OCI-LY7 (cell line): Measurements from ENCODE around the gene NUP93. TPM values are rescaled to one million over a fixed set of nuclear protein-coding genes. Genes with fewer than 3 reads are reported as not detected.
A peak's percentile ranks its signal among the peaks of the same experiment; 100 is the strongest.

Experiments used
- BruUV-seq: library from RNA; stranded (reverse); fragments of 400-500 nt; replicated peaks from 2 replicates; lab custom pipeline; 2021; lab: Mats Ljungman, UMichigan
- CTCF ChIA-PET: fragments of 300-600 bp; sonication (Branson Sonifier 250); formaldehyde crosslinking; loops from one replicate; lab custom pipeline; 2022; ENCODE audit warnings: antibody characterized with exemption; ENCODE audit not compliant: unreplicated experiment; lab: Charles Lee
- POLR2A ChIA-PET: fragments of 300-600 bp; sonication (Branson Sonifier 250); formaldehyde crosslinking; loops from one replicate; lab custom pipeline; 2022; ENCODE audit warnings: antibody characterized with exemption; lab: Charles Lee
- DNase-seq: peaks from one replicate; pipeline ENCODE4 v3.0.0-alpha.2; 2015; ENCODE audit warnings: low spot score
- H2AFZ ChIP-seq: fragments of 200-600 bp; sonication (generic), shearing (Covaris generic); 2 replicates; pipeline ENCODE4 v1.6.1; 2014; ENCODE audit warnings: mild to moderate bottlenecking, antibody characterized with exemption, low read length, moderate library complexity
- H3K27ac ChIP-seq: fragments of 200-600 bp; sonication (generic); 2 replicates; pipeline ENCODE4 v1.5.1; 2014; ENCODE audit warnings: mixed run types, low read depth, mild to moderate bottlenecking, moderate library complexity, low read length, inconsistent platforms; ENCODE audit not compliant: poor library complexity, severe bottlenecking
- H3K36me3 ChIP-seq: fragments of 200-600 bp; sonication (generic); 2 replicates; pipeline ENCODE4 v1.6.1; 2014; ENCODE audit warnings: mild to moderate bottlenecking, antibody characterized with exemption, low read length, moderate library complexity, mixed read lengths; ENCODE audit not compliant: insufficient read depth
- H3K4me1 ChIP-seq: fragments of 200-600 bp; sonication (generic); 2 replicates; pipeline ENCODE4 v1.5.1; 2014; ENCODE audit warnings: mild to moderate bottlenecking, low read length; ENCODE audit not compliant: insufficient read depth, poor library complexity, severe bottlenecking
- H3K4me2 ChIP-seq: fragments of 200-600 bp; sonication (generic); 2 replicates; pipeline ENCODE4 v1.6.1; 2014; ENCODE audit warnings: mild to moderate bottlenecking, low read length
- H3K4me3 ChIP-seq: fragments of 200-600 bp; sonication (generic); 2 replicates; pipeline ENCODE4 v1.5.1; 2014; ENCODE audit warnings: mild to moderate bottlenecking, low read depth, low read length; ENCODE audit not compliant: poor library complexity, severe bottlenecking
- H3K79me2 ChIP-seq: fragments of 200-600 bp; sonication (generic); 2 replicates; pipeline ENCODE4 v1.6.1; 2016; ENCODE audit warnings: low read depth, mild to moderate bottlenecking, low read length, moderate library complexity, mixed read lengths; ENCODE audit not compliant: insufficient read depth
- H3K9me2 ChIP-seq: fragments of 200-600 bp; sonication (generic); 2 replicates; pipeline ENCODE4 v1.6.1; 2016; ENCODE audit warnings: mild to moderate bottlenecking, low read length, mixed read lengths; ENCODE audit not compliant: insufficient read depth
- H3K9me3 ChIP-seq: fragments of 200-600 bp; sonication (generic); 2 replicates; pipeline ENCODE4 v1.6.1; 2014; ENCODE audit warnings: mild to moderate bottlenecking, mixed run types, low read length, mixed read lengths
- H4K20me1 ChIP-seq: fragments of 200-600 bp; sonication (generic); 2 replicates; pipeline ENCODE4 v1.6.1; 2014; ENCODE audit warnings: mild to moderate bottlenecking, antibody characterized with exemption, low read length, moderate library complexity, mixed read lengths; ENCODE audit not compliant: insufficient read depth
- EZH2phosphoT487 ChIP-seq: fragments of 200-600 bp; sonication (generic); IDR thresholded peaks from 2 replicates; pipeline ENCODE4 v1.6.1; 2018; ENCODE audit warnings: low read depth, borderline replicate concordance, mild to moderate bottlenecking, mixed run types, antibody characterized with exemption, low read length, moderate library complexity, mixed read lengths
- intact Hi-C: fragments of 100-400 bp; cut with micrococcal nuclease; formaldehyde crosslinking; loops from one replicate; pipeline ENCODE4 v1.10.0; 2022; ENCODE audit not compliant: unreplicated experiment
- microRNA-seq: library from miRNA; unstranded; fragments of <30 nt; microRNA quantifications from one replicate; pipeline ENCODE4 v1.2.0, GENCODE V29; 2022; ENCODE audit warnings: borderline replicate concordance
- small RNA-seq: library from RNA; depleted of rRNA; stranded (forward); fragments of <200 nt; gene quantifications from one replicate; pipeline ENCODE3, GENCODE V24; 2014
- total RNA-seq, 2 experiments: library from RNA; depleted of rRNA in 1 of 2; stranded (reverse); fragments of >200 nt in 1 of 2; shearing (Covaris generic) in 1 of 2; gene quantifications; 2 replicates each; pipeline ENCODE4 v1.2.3, GENCODE V29; 2014 to 2022
- TF ChIP-seq, protein P1 (sequence below): fragments of 200-600 bp; sonication (generic); conservative IDR thresholded peaks from 2 replicates; pipeline ENCODE4 v1.5.1; 2014; ENCODE audit warnings: mild to moderate bottlenecking, antibody characterized with exemption, low read length, moderate library complexity, mixed read lengths

NUP93 gene
- total RNA-seq, 2 experiments from 2014 or later: 119 to 183 TPM

DNA sequence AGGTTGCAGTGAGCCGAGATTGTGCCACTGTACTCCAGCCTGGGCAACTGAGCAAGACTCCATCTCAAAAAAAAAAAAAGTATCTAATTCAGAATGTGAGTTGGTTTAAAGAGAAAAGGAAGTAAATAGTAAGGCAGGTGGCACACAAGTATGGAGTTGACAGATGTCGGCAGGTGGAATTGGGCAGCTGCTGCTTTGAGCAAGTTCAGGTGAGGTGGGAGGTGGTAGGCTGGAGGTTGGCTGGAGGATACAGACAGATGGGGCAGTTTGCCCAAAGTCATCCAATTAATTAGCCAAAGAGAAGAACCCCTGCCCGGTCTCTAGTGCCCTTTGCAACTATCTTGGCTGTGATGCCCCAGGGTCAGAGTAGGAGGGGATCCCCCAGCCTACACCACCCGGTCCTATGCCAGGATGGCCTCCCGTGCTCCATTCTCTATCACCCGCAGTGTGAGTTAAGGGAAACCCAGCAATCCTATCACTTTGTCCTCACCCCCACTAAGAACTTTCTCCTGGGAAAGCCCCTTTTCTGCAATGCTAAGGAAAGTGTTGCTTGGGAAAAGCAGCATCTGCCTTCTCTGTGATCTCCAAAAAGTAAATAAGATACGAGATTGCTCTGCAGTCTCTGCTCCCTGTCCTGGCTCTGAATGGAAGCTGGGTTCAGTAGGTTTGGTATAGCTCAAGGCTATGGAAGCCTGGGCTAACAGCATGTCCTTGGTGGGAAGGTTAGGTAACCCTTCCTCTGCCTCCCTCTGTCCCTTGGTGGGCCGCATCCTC lies 167.3 kb downstream of the NUP93 start:
- peaks cover 37% of the 10 kb centered on the region for H3K4me1 ChIP-seq
- H3K9me2 ChIP-seq: no peaks in the 10 kb centered on the region
- intact Hi-C loops: no loop called here
- no peak overlapping the region for H3K4me2 ChIP-seq
- H3K36me3 ChIP-seq: no peaks in the 10 kb centered on the region
- TF ChIP-seq, protein P1, sequence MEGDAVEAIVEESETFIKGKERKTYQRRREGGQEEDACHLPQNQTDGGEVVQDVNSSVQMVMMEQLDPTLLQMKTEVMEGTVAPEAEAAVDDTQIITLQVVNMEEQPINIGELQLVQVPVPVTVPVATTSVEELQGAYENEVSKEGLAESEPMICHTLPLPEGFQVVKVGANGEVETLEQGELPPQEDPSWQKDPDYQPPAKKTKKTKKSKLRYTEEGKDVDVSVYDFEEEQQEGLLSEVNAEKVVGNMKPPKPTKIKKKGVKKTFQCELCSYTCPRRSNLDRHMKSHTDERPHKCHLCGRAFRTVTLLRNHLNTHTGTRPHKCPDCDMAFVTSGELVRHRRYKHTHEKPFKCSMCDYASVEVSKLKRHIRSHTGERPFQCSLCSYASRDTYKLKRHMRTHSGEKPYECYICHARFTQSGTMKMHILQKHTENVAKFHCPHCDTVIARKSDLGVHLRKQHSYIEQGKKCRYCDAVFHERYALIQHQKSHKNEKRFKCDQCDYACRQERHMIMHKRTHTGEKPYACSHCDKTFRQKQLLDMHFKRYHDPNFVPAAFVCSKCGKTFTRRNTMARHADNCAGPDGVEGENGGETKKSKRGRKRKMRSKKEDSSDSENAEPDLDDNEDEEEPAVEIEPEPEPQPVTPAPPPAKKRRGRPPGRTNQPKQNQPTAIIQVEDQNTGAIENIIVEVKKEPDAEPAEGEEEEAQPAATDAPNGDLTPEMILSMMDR: no peak
- no peak for TF ChIP-seq EZH2phosphoT487
- H2AFZ ChIP-seq: peak overlapping the region; percentile 26; the same call in 1 of the 2 replicates
- no peak overlapping the region for H3K27ac ChIP-seq
- no peaks in the 10 kb centered on the region for H4K20me1 ChIP-seq
- H3K79me2 ChIP-seq: no peaks in the 10 kb centered on the region
- CTCF ChIA-PET: no interaction called here
- no peaks in the 10 kb centered on the region for H3K9me3 ChIP-seq
- no TSS peak for BruUV-seq
- POLR2A ChIA-PET: interaction anchor here (0.7 to 1.4 kb wide), 3 partner anchors 14 to 148 kb away, joined by 3 to 6 read pairs (median 3); no protein-coding TSS in a partner anchor
- H3K4me3 ChIP-seq: no peak overlapping the region
- no peak for DNase-seq

DNA sequence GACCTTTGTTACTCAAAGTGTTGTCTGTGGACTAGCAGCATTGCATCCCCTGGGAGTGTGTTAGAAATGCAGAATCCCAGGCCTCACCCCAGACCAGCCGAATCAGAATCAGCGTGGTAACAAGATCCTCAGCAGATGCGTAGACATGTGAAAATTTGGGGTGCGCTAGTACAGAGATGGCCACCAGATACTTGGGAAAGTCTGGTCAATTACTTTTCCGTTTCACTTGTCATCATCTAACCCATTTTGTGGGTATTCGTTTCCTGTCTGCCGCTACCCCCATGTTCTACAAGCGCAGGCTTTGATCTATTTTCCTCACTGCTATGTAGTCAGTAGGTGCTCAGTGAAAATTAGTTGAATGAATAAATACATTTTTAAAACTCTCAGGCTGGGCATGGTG lies 168.9 kb downstream of the NUP93 start:
- POLR2A ChIA-PET: no interaction called here

More for the DNA sequence above, 168.9 kb downstream of the NUP93 start:
- no peaks in the 10 kb centered on the region for H3K79me2 ChIP-seq
- intact Hi-C loops: no loop called here
- H2AFZ ChIP-seq: peak overlapping the region; percentile 73; the same call in 1 of the 2 replicates
- peaks cover 37% of the 10 kb centered on the region for H3K4me1 ChIP-seq
- peak overlapping the region; percentile 15 for H3K4me3 ChIP-seq
- H3K4me2 ChIP-seq: peak overlapping the region; percentile 56
- no peaks in the 10 kb centered on the region for H3K9me3 ChIP-seq
- CTCF ChIA-PET: no interaction called here
- DNase-seq: no peak
- BruUV-seq: no TSS peak
- no peaks in the 10 kb centered on the region for H3K9me2 ChIP-seq
- H3K36me3 ChIP-seq: no peaks in the 10 kb centered on the region
- H4K20me1 ChIP-seq: no peaks in the 10 kb centered on the region
- no peak overlapping the region for H3K27ac ChIP-seq
- TF ChIP-seq EZH2phosphoT487: no peak
- TF ChIP-seq, protein P1: no peak

Small RNA genes lying within 50 kb of the gene (microRNA-seq; reads per million reads assigned to microRNA genes)
- 162 reads per million, percentile 64 among the genes with 10 or more reads in this experiment for gene MIR138-2

Small RNA genes lying within 50 kb of the gene (small RNA-seq; reads per million reads assigned to genes)
- gene MIR138-2: not detected

Other genes with a start within 250 kb of the NUP93 start
- 13.9 and 15.3 TPM in 2 replicates for gene BBS2, start 210.1 kb upstream of the NUP93 start, total RNA-seq (2014; rRNA removed; shearing (Covaris generic))
- 14.1 and 18.3 TPM in 2 replicates for gene BBS2, start 210.1 kb upstream of the NUP93 start, total RNA-seq (2022)
- gene MT4, start 165.1 kb upstream of the NUP93 start, total RNA-seq (2014; rRNA removed; shearing (Covaris generic)): not detected in 2 replicates
- not detected in 2 replicates for gene MT4, start 165.1 kb upstream of the NUP93 start, total RNA-seq (2022)
- not detected in 2 replicates for gene MT3, start 140.6 kb upstream of the NUP93 start, total RNA-seq (2014; rRNA removed; shearing (Covaris generic))
- gene MT3, start 140.6 kb upstream of the NUP93 start, total RNA-seq (2022): not detected in 2 replicates
- 27.2 and 40.0 TPM in 2 replicates for gene MT2A, start 121.5 kb upstream of the NUP93 start, total RNA-seq (2014; rRNA removed; shearing (Covaris generic))
- gene MT2A, start 121.5 kb upstream of the NUP93 start, total RNA-seq (2022): 5.7 and 9.3 TPM in 2 replicates
- not detected in 2 replicates for gene MT1E, start 104.3 kb upstream of the NUP93 start, total RNA-seq (2014; rRNA removed; shearing (Covaris generic))
- gene MT1E, start 104.3 kb upstream of the NUP93 start, total RNA-seq (2022): not detected in 2 replicates
- not detected in 2 replicates for gene MT1M, start 97.5 kb upstream of the NUP93 start, total RNA-seq (2014; rRNA removed; shearing (Covaris generic))
- gene MT1M, start 97.5 kb upstream of the NUP93 start, total RNA-seq (2022): not detected in 2 replicates
- gene MT1A, start 91.5 kb upstream of the NUP93 start, total RNA-seq (2014; rRNA removed; shearing (Covaris generic)): not detected in 2 replicates
- not detected in 2 replicates for gene MT1A, start 91.5 kb upstream of the NUP93 start, total RNA-seq (2022)
- gene MT1B, start 78.2 kb upstream of the NUP93 start, total RNA-seq (2014; rRNA removed; shearing (Covaris generic)): not detected in 2 replicates
- not detected in 2 replicates for gene MT1B, start 78.2 kb upstream of the NUP93 start, total RNA-seq (2022)
- gene MT1F, start 72.2 kb upstream of the NUP93 start, total RNA-seq (2014; rRNA removed; shearing (Covaris generic)): 0.44 TPM in 1 of 2 replicates, not detected in the other
- 1.8 TPM in 1 of 2 replicates, not detected in the other for gene MT1F, start 72.2 kb upstream of the NUP93 start, total RNA-seq (2022)
- not detected in 2 replicates for gene MT1G, start 62.1 kb upstream of the NUP93 start, total RNA-seq (2014; rRNA removed; shearing (Covaris generic))
- not detected in 2 replicates for gene MT1G, start 62.1 kb upstream of the NUP93 start, total RNA-seq (2022)
- not detected in 2 replicates for gene MT1H, start 60.3 kb upstream of the NUP93 start, total RNA-seq (2014; rRNA removed; shearing (Covaris generic))
- not detected in 2 replicates for gene MT1H, start 60.3 kb upstream of the NUP93 start, total RNA-seq (2022)
- gene MT1X, start 47.7 kb upstream of the NUP93 start, total RNA-seq (2014; rRNA removed; shearing (Covaris generic)): 17.1 and 18.8 TPM in 2 replicates
- gene MT1X, start 47.7 kb upstream of the NUP93 start, total RNA-seq (2022): 14.6 and 21.2 TPM in 2 replicates
- gene SLC12A3, start 135.1 kb downstream of the NUP93 start, total RNA-seq (2014; rRNA removed; shearing (Covaris generic)): 0.25 and 1.6 TPM in 2 replicates
- 0.63 and 0.88 TPM in 2 replicates for gene SLC12A3, start 135.1 kb downstream of the NUP93 start, total RNA-seq (2022)
- gene HERPUD1, start 202.0 kb downstream of the NUP93 start, total RNA-seq (2014; rRNA removed; shearing (Covaris generic)): 121 and 140 TPM in 2 replicates
- gene HERPUD1, start 202.0 kb downstream of the NUP93 start, total RNA-seq (2022): 294 and 342 TPM in 2 replicates
- 0.54 and 0.67 TPM in 2 replicates for gene CETP, start 231.8 kb downstream of the NUP93 start, total RNA-seq (2014; rRNA removed; shearing (Covaris generic))
- 0.41 and 0.65 TPM in 2 replicates for gene CETP, start 231.8 kb downstream of the NUP93 start, total RNA-seq (2022)